A549 (cell line): ENCODE measurements around the gene TAGAP. TPM values are rescaled to one million over a fixed set of nuclear protein-coding genes. Genes with fewer than 3 reads are reported as not detected.
A peak's percentile ranks its signal among the peaks of the same experiment; 100 is the strongest.

Experiments used
- ATAC-seq, 2 experiments: fragments of 200-7000 bp in 1 of 2; fragments of >200 bp in 1 of 2; cut with Nextera tagmentation in 1 of 2; cut with Tn5 transposase in 1 of 2; 3 replicates each; pipeline versions ENCODE4 v1.8.0 to v1.9.1; 2018 to 2020; ENCODE audit warnings: mild to moderate bottlenecking in 1 of 2, moderate library complexity in 1 of 2
- CTCF ChIA-PET: fragments of 300-600 bp; sonication (Branson Sonifier 250); formaldehyde crosslinking; extraction: SDS; loops from one replicate; lab custom pipeline; 2021; ENCODE audit warnings: antibody characterized with exemption, inconsistent platforms; lab: Yijun Ruan, JAX
- POLR2A ChIA-PET: fragments of 350-600 bp; formaldehyde crosslinking; extraction: SDS; loops from one replicate; lab custom pipeline; 2021; ENCODE audit warnings: antibody characterized with exemption, inconsistent platforms; lab: Yijun Ruan, JAX
- DNase-seq, 2 experiments: peaks; one replicate each; pipeline versions ENCODE4 v3.0.0 to v3.0.0-alpha.2; 2011 to 2016; ENCODE audit warnings: low read depth in 1 of 2, low spot score in 1 of 2
- FAIRE-seq: peaks from 2 replicates; lab custom pipeline; 2011; peaks lifted over from hg19 to GRCh38; lab: Jason Lieb, UNC
- H3K27ac ChIP-seq, 2 experiments: fragments of >200 bp; sonication (Bioruptor Twin); formaldehyde crosslinking; 3 replicates each; pipeline ENCODE4 v1.5.1; 2016 to 2017
- H3K4me1 ChIP-seq: fragments of >200 bp; sonication (Bioruptor Twin); formaldehyde crosslinking; 3 replicates; pipeline ENCODE4 v1.6.1; 2016
- H3K4me2 ChIP-seq: fragments of >200 bp; sonication (Bioruptor Twin); formaldehyde crosslinking; 3 replicates; pipeline ENCODE4 v1.6.1; 2016
- H3K4me3 ChIP-seq: fragments of >200 bp; sonication (Bioruptor Twin); formaldehyde crosslinking; 3 replicates; pipeline ENCODE4 v1.5.1; 2016
- H3K9me3 ChIP-seq: fragments of >200 bp; sonication (Bioruptor Twin); formaldehyde crosslinking; 3 replicates; pipeline ENCODE4 v1.6.1; 2016
- CHD2 ChIP-seq: fragments of 150-350 bp; IDR thresholded peaks from 2 replicates; pipeline ENCODE4 v1.6.1; 2014; ENCODE audit warnings: low read length; ENCODE audit not compliant: partially characterized antibody
- GATA3 ChIP-seq: IDR thresholded peaks from 2 replicates; pipeline ENCODE4 v1.6.1; 2012; ENCODE audit warnings: borderline replicate concordance
- HOXA7 ChIP-seq: fragments of 250-450 bp; sonication (Bioruptor Pico); IDR thresholded peaks from 2 replicates; pipeline ENCODE4 v1.5.0; 2020; ENCODE audit warnings: mild to moderate bottlenecking, moderate library complexity
- KDM1A ChIP-seq: fragments of 200-600 bp; sonication (generic); IDR thresholded peaks from 2 replicates; pipeline ENCODE4 v1.6.1; 2016; ENCODE audit warnings: low read depth, mild to moderate bottlenecking
- NPAS2 ChIP-seq: fragments of 250-450 bp; sonication (Bioruptor Pico); IDR thresholded peaks from 2 replicates; pipeline ENCODE4 v1.8.0; 2022; ENCODE audit warnings: mild to moderate bottlenecking, moderate library complexity, borderline replicate concordance
- RCOR1 ChIP-seq: fragments of 150-350 bp; IDR thresholded peaks from 2 replicates; pipeline ENCODE4 v1.6.1; 2014; ENCODE audit warnings: antibody characterized with exemption, low read length, low read depth
- SREBF2 ChIP-seq: fragments of 450-650 bp; IDR thresholded peaks from 2 replicates; pipeline ENCODE4 v1.6.1; 2014; ENCODE audit warnings: mild to moderate bottlenecking, moderate library complexity
- WGBS: methylation state at CpG from one replicate; pipeline ENCODE4 v1.1.6; 2017; ENCODE audit errors: missing lambda C conversion rate; 5-methylcytosine and 5-hydroxymethylcytosine counted together
- polyA plus RNA-seq, 4 experiments: library from polyadenylated mRNA; depleted of rRNA in 3 of 4; stranded (reverse); fragments of >200 nt; fragmentation: RNase III in 1 of 4; extraction: RNeasy Plus Mini Kit Qiagen cat#74134 plus additional on column Dnase treatment in 1 of 4; gene quantifications; 2 replicates in 3 of 4; 3 replicates in 1 of 4; pipeline ENCODE4 v1.2.3, GENCODE V29; 2011 to 2017
- TF ChIP-seq, protein P1 (sequence below): fragments of >200 bp; sonication (Bioruptor Twin); formaldehyde crosslinking; IDR thresholded peaks from 2 replicates; pipeline ENCODE4 v1.6.1; 2016
- TF ChIP-seq, protein P2 (sequence below): fragments of 450-650 bp; IDR thresholded peaks from 2 replicates; pipeline ENCODE4 v1.6.1; 2014; ENCODE audit warnings: antibody characterized with exemption
- TF ChIP-seq, protein P3 (sequence below): IDR thresholded peaks from 2 replicates; pipeline ENCODE4 v1.6.1; 2012
- TF ChIP-seq, protein P4 (sequence below): fragments of 150-350 bp; IDR thresholded peaks from 2 replicates; pipeline ENCODE4 v1.6.1; 2014; ENCODE audit warnings: low read depth, mild to moderate bottlenecking, low read length
- TF ChIP-seq, protein P5 (sequence below): fragments of >200 bp; sonication (Bioruptor Twin); formaldehyde crosslinking; IDR thresholded peaks from 3 replicates; pipeline ENCODE4 v1.5.1; 2016

TAGAP gene
- polyA plus RNA-seq, 2 of the 4 experiments (the other 2 are of a cell fraction): not detected

DNA sequence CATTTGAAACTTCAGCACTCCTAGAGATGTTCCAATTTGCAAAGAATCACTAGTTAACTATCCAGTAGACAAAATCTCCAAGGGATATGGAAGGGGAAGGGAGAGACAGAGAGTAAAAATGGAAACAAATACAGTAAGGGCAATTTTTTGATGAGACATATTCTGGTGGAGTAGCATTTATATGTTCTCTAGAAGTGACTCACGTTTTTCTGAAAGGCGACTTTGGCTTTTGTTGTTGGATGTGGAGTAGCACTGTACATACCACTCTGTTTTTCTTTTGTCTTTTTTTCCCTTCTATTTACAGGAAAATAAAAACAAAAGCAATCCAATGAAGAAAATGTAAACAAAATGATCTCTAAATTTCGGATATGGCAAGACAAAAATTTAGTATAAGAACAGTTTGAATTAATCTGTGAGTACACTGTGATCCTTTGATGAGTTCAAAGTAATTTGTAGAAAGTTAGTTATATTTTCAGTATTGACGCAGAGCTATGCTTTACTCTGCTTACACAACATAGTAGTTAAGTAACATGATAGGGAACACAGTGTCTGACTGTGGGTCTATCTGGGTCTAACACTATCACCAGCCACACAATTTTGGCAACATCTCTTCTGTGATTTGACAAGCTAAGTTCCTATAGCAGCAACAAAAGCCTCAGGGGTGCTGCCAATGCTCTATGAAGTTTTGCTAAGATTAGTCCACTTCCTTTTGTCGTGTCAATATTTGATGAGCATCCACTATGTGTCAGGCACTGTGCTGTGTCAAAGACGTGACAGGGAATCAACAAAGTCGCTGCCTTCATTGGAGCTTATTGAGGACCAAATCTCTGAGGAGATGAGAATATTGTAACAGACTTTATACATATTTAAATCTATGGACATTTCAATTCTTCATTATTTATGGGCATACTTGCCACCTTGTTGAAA lies 27.3 kb upstream of the TAGAP start:
- no peak for FAIRE-seq
- CTCF ChIA-PET: interaction anchor here (0.6 kb wide), 1 partner anchor 9 kb away, joined by 3 read pairs; no protein-coding TSS in a partner anchor
- 6% methylated on average over 7 of the region's 7 CpGs for WGBS

DNA sequence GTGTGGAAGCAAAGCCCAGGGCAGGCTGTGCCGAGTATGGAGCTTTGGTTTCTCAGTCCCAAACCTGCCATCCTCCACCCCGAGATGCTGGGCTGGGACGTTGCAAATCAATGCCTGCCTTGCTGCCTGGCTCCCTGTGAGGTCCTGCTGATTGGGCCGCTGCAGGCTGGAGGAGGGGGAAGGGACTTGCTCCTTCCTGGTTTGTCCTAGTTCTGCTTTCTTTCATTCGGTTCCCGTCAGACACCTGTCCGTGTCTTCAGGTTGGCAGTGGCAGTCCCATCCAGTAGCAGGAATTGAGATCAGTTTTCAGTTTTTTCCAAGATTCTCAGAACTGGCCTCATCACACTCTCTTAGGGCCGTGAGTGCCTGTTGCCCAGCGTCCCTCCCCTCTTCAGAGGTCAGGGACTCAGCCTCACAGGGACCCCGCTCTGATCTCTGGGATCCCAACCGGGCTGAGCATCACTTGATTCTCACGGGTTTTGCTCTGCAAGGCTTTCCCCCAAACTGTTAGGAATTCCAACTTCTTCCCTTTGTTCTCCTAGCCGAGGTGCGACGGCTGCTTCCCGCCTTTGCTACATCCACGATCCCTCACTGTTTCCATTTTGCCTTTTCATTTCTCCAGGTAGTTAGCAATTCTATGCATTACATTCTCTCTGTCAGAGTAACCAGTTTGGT lies 24.2 kb upstream of the TAGAP start:
- ChIA-PET POLR2A (no interaction called here), CTCF (no interaction called here)

More for the DNA sequence above, 27.3 kb upstream of the TAGAP start:
- no peak overlapping the region for H3K27ac ChIP-seq
- no peak overlapping the region for H3K4me3 ChIP-seq
- H3K4me2 ChIP-seq: no peak overlapping the region
- no peaks in the 10 kb centered on the region for H3K9me3 ChIP-seq
- DNase-seq: no peak
- no peak for ATAC-seq
- TF ChIP-seq HOXA7 (no peak), CHD2 (no peak), RCOR1 (no peak)
- TF ChIP-seq, protein P1, sequence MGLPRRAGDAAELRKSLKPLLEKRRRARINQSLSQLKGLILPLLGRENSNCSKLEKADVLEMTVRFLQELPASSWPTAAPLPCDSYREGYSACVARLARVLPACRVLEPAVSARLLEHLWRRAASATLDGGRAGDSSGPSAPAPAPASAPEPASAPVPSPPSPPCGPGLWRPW: no peak
- TF ChIP-seq, protein P2, sequence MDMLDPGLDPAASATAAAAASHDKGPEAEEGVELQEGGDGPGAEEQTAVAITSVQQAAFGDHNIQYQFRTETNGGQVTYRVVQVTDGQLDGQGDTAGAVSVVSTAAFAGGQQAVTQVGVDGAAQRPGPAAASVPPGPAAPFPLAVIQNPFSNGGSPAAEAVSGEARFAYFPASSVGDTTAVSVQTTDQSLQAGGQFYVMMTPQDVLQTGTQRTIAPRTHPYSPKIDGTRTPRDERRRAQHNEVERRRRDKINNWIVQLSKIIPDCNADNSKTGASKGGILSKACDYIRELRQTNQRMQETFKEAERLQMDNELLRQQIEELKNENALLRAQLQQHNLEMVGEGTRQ: no peak
- TF ChIP-seq, protein P3, sequence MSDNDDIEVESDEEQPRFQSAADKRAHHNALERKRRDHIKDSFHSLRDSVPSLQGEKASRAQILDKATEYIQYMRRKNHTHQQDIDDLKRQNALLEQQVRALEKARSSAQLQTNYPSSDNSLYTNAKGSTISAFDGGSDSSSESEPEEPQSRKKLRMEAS: no peak
- H3K4me1 ChIP-seq: no peaks in the 10 kb centered on the region
- POLR2A ChIA-PET: no interaction called here

DNA sequence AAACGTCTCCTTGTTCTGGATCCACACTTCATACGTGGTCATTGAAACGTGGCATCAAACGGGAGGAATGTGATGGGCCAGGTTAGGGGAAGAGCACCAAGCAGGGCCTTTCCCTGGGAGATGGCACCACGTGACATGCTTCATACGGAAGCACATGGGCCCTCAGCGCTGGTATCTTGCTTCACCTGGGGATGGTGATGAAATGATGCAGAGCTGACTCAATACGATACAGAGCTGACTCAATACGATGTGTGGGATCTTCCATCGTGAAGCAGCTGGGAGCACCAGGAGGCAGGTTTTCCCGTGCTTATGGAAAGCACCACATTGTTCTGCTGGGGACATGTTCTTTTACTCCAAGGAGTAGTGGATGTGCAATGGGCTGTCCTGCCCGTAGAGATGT lies 22.5 kb upstream of the TAGAP start:
- DNase-seq: peak in 1 of 2 experiments; percentile 3
- Histone ChIP-seq H3K9me3 (no peaks in the 10 kb centered on the region), H3K4me2 (no peak overlapping the region), H3K27ac (no peak overlapping the region), H3K4me3 (no peak overlapping the region), H3K4me1 (no peaks in the 10 kb centered on the region)
- ChIA-PET CTCF (no interaction called here), POLR2A (no interaction called here)
- TF ChIP-seq GATA3 (no peak), CHD2 (no peak), KDM1A (no peak)
- TF ChIP-seq, protein P2: peak; percentile 44; the same call in 1 of the 2 replicates
- 18% methylated on average over 11 of the region's 12 CpGs for whole genome bisulfite sequencing
- no peak; a peak in 1 of 6 replicates for ATAC-seq
- no peak for FAIRE-seq

More for the DNA sequence above, 24.2 kb upstream of the TAGAP start:
- H3K27ac ChIP-seq: no peak overlapping the region
- no peak for DNase-seq
- no peak for FAIRE-seq
- H3K4me3 ChIP-seq: no peak overlapping the region
- H3K4me1 ChIP-seq: no peaks in the 10 kb centered on the region
- WGBS: 42% methylated on average over 16 of the region's 17 CpGs
- H3K9me3 ChIP-seq: no peaks in the 10 kb centered on the region
- TF ChIP-seq, protein P4, sequence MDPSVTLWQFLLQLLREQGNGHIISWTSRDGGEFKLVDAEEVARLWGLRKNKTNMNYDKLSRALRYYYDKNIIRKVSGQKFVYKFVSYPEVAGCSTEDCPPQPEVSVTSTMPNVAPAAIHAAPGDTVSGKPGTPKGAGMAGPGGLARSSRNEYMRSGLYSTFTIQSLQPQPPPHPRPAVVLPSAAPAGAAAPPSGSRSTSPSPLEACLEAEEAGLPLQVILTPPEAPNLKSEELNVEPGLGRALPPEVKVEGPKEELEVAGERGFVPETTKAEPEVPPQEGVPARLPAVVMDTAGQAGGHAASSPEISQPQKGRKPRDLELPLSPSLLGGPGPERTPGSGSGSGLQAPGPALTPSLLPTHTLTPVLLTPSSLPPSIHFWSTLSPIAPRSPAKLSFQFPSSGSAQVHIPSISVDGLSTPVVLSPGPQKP: no peak
- TF ChIP-seq, protein P5, sequence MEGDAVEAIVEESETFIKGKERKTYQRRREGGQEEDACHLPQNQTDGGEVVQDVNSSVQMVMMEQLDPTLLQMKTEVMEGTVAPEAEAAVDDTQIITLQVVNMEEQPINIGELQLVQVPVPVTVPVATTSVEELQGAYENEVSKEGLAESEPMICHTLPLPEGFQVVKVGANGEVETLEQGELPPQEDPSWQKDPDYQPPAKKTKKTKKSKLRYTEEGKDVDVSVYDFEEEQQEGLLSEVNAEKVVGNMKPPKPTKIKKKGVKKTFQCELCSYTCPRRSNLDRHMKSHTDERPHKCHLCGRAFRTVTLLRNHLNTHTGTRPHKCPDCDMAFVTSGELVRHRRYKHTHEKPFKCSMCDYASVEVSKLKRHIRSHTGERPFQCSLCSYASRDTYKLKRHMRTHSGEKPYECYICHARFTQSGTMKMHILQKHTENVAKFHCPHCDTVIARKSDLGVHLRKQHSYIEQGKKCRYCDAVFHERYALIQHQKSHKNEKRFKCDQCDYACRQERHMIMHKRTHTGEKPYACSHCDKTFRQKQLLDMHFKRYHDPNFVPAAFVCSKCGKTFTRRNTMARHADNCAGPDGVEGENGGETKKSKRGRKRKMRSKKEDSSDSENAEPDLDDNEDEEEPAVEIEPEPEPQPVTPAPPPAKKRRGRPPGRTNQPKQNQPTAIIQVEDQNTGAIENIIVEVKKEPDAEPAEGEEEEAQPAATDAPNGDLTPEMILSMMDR: no peak
- no peak for TF ChIP-seq NPAS2 (CRISPR knock-in tag)
- no peak for TF ChIP-seq SREBF2
- TF ChIP-seq, all 56 proteins: peak for 0
- H3K4me2 ChIP-seq: no peak overlapping the region
- ATAC-seq: no peak
